Left lobe of liver (tissue), 2 donors: ENCODE measurements around the gene UBE2E2. TPM values are rescaled to one million over a fixed set of nuclear protein-coding genes. Genes with fewer than 3 reads are reported as not detected.

Source experiments
- ATAC-seq: fragments of 200-7000 bp; cut with Tn5 transposase; one replicate; pipeline ENCODE4 v1.9.1; 2020; ENCODE audit warnings: mild to moderate bottlenecking, moderate library complexity
- DNase-seq: peaks from one replicate; pipeline ENCODE4 v3.0.0-alpha.2; 2020; ENCODE audit warnings: low spot score
- total RNA-seq: library from RNA; stranded (reverse); gene quantifications from one replicate; pipeline ENCODE4 v1.2.1, GENCODE V29; 2021
- donor health status: DM: no; HTN: no; CAD: no; lungs with moderate emphysema.
- donor health status: DM: no; HTN: yes; CAD: no.

UBE2E2 gene
- total RNA-seq, 1 donor from 2014 or later: 14.4 TPM

- ATAC-seq (no peak), DNase-seq (no peak)
Measured at GRCh38 chr3:23461069-23461468, 257.9 kb downstream of the UBE2E2 start.

- ATAC-seq: no peak
- DNase-seq: no peak
Measured at GRCh38 chr3:23463791-23464190, 260.7 kb downstream of the UBE2E2 start.

GRCh38 chr3:23465569-23465968 is 262.4 kb downstream of the UBE2E2 start:
- ATAC-seq (no peak), DNase-seq (no peak)

- DNase-seq (no peak), ATAC-seq (no peak)
Measured at GRCh38 chr3:23468203-23468602, 265.1 kb downstream of the UBE2E2 start.

- DNase-seq (no peak), ATAC-seq (no peak)
Measured at GRCh38 chr3:23474580-23475357, 271.6 kb downstream of the UBE2E2 start.

GRCh38 chr3:23475446-23475845 is 272.3 kb downstream of the UBE2E2 start:
- ATAC-seq (no peak), DNase-seq (no peak)

GRCh38 chr3:23479026-23479425 is 275.9 kb downstream of the UBE2E2 start:
- DNase-seq (no peak), ATAC-seq (no peak)

GRCh38 chr3:23479615-23480328 is 276.6 kb downstream of the UBE2E2 start:
- ATAC-seq (no peak), DNase-seq (no peak)

- ATAC-seq (no peak), DNase-seq (no peak)
Measured at GRCh38 chr3:23480329-23480714, 277.2 kb downstream of the UBE2E2 start.

GRCh38 chr3:23481011-23481615 is 278.0 kb downstream of the UBE2E2 start:
- DNase-seq (no peak), ATAC-seq (no peak)

GRCh38 chr3:23481616-23482278 is 278.6 kb downstream of the UBE2E2 start:
- ATAC-seq (no peak), DNase-seq (no peak)

GRCh38 chr3:23484386-23484785 is 281.3 kb downstream of the UBE2E2 start:
- no peak for ATAC-seq
- no peak for DNase-seq

- DNase-seq (no peak), ATAC-seq (no peak)
Measured at GRCh38 chr3:23485922-23486321, 282.8 kb downstream of the UBE2E2 start.

GRCh38 chr3:23487015-23487414 is 283.9 kb downstream of the UBE2E2 start:
- DNase-seq (no peak), ATAC-seq (no peak)

GRCh38 chr3:23488618-23489017 is 285.5 kb downstream of the UBE2E2 start:
- DNase-seq: no peak
- ATAC-seq: no peak

GRCh38 chr3:23489300-23490158 is 286.4 kb downstream of the UBE2E2 start:
- DNase-seq (no peak), ATAC-seq (no peak)

GRCh38 chr3:23490459-23490858 is 287.3 kb downstream of the UBE2E2 start:
- ATAC-seq (no peak), DNase-seq (no peak)

GRCh38 chr3:23492057-23492456 is 288.9 kb downstream of the UBE2E2 start:
- DNase-seq (no peak), ATAC-seq (peak; percentile 32)

- ATAC-seq (no peak), DNase-seq (no peak)
Measured at GRCh38 chr3:23493889-23494288, 290.8 kb downstream of the UBE2E2 start.

GRCh38 chr3:23494967-23495366 is 291.8 kb downstream of the UBE2E2 start:
- DNase-seq (no peak), ATAC-seq (no peak)

- DNase-seq: no peak
- ATAC-seq: no peak
Measured at GRCh38 chr3:23495507-23495906, 292.4 kb downstream of the UBE2E2 start.
